Left kidney (tissue), 2 donors: ENCODE measurements around the gene SNX9. TPM values are rescaled to one million over a fixed set of nuclear protein-coding genes. Genes with fewer than 3 reads are reported as not detected.
"Not testable (repeated sequence)": the region's sequence is repeated elsewhere in the genome, so short reads cannot be mapped to it uniquely, and the experiment has no call there.

ENCODE experiments used
- DNase-seq: peaks from one replicate; pipeline ENCODE4 v3.0.0-alpha.2; 2013
- polyA plus RNA-seq: library from polyadenylated mRNA; unstranded; fragments of 120-200 nt; gene quantifications from one replicate; pipeline ENCODE4 v1.2.1, GENCODE V29; 2013; ENCODE audit not compliant: insufficient read length

SNX9 gene
- polyA plus RNA-seq, 1 donor: 39.7 TPM

GRCh38 chr6:157831018-157831369 lies 7.9 kb downstream of the SNX9 start:
- no peak for DNase-seq

DNA sequence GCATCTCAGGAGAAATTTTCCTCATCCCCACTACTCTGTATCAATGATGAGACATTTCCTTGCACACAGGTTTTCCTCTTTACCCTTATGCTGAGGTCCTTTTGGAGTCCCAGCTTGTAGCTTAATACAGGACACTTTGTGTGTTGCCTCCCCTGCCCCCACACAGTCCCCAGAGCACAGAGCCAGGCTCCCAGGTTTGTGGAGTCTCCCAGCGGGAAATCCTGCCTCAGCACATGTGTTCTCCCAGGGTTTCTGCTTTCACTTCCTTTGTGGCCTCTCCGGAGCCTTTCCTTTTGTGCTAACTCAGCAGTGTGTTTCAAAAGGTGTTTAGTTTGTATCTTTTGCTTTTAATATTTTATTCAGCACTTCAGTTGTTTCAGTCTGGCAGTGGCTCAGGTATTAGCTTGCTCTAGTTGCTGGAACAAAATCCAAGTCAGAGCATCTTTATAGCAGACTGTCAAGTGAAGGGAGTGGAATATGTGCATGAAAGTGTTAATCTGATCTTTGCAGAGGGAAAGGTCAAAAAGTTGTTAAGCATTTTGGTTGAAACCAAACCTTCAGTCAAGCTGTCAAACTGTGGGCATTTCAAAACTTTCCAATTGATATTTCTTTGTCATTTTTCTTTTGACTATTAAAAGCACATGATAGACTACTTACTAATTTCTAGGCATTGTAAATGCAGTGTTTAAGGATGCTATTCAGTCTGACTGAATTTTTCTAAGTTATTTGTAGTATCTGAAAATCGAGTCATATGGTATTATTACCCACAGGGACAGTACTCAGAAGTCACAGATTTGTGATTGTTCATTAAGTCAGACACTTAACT lies 8.6 kb downstream of the SNX9 start:
- no peak for DNase-seq

DNA sequence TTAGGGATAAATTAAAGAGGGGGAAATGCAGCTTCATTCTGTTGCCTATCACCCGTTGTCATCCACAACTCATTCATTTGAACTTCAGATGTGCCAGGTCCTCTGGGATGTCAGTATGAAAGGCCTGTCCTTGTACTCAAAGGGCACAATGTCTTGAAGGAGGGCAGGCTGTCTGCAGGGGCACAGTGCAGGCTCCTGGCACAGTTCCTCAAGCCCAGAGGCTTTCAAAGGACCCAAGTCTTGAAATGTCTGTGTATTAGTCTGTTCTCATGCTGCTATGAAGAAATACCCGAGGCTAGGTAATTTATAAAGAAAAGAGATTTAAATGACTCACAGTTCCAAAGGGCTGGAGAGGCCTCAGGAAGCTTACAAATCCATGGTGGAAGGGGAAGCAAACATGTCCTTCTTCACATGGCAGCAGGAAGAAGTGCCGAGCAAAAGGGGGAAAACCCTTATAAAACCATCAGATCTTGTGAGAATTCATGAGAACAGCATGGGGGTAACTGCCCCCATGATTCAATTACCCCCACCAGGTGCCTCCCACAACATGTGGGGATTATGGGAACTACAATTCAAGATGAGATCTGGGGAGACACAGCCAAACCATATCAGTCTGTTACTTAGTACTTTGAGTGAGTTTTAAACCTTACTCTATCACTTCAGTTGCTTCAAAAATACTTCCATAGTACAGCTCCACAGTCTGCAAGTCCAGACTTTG lies 9.4 kb downstream of the SNX9 start:
- no peak for DNase-seq

GRCh38 chr6:157834549-157834948 lies 11.5 kb downstream of the SNX9 start:
- DNase-seq: no peak

DNA sequence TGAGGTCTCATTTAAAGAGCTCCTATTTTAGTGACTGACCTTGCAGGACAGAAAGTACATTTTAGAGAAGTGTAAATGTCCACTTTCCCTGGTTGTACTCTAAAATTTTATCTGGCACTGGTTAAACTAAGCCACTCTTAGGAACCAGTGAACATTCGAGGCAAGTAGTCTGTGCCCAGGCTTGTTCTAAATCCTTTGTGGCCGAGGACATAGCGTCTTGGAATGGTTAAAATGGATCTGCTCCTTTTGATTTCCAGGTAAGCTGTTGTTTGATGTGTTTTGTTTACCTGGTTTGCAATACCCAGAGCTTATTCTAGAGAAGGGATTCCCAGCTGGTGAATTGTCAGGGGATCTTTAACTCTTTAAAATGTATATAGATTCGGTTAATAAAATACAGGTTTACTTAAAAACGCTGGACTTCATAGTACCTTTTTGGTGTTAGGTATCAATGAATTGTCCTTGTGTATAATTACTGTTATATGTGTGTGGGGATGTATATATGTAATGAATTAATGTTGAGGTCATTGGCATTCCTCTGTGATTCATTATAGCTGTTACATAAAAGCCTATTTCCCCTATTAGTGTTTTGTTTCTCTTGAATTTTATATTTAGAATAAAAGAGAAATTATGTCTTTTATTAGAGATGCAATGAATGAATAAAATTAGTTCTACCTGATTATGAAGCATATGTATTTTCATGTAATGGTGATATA lies 15.8 kb downstream of the SNX9 start:
- DNase-seq: no peak

DNA sequence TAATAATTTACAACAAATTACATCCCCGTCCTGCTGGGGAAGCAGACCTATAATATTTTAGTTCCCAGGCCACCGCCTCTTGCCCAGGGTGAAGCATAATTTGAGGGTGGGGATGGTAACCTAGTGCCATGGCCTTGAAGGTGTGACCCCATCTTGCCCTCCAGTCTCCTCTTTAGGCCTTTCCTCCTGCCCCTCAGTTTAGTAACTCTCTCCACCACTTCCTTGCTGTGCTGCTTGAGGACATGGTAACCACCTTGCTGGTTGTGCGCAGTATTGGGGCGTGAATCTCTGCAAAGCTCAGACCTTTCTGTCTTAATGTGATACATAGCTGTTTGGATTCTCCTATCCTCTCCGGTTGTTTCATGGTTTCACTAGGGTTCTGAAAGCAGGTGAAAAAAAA lies 16.6 kb downstream of the SNX9 start:
- DNase-seq: no peak

- no peak for DNase-seq
These were observed 17.2 kb downstream of the SNX9 start for GRCh38 chr6:157840261-157840660.

GRCh38 chr6:157840776-157841175 lies 17.7 kb downstream of the SNX9 start:
- no peak for DNase-seq

GRCh38 chr6:157841211-157841840 lies 18.3 kb downstream of the SNX9 start:
- no peak for DNase-seq

- DNase-seq: no peak
These were observed 19.2 kb downstream of the SNX9 start for GRCh38 chr6:157842212-157842611.

- not testable (repeated sequence) for DNase-seq
These were observed 21.1 kb downstream of the SNX9 start for GRCh38 chr6:157844196-157844595.

GRCh38 chr6:157845493-157846259 lies 22.6 kb downstream of the SNX9 start:
- no peak for DNase-seq

DNA sequence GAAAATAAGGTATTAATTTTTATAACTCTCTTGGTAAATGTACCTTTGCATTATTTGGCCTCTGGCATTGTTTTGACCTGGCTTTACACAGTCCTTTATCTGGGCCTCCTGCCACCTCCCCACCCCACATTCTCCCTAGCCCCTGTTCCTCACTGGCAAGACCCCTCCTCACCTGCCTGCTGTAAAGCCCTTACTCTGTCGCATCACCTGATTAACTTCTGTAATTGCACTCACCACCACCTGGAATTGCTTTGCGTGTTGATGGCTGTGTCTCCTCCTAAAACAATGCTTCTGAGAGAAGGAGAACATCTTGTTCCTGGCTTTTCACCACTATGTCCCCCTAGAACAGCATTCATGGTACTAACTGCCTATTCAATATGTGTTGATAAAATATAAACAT lies 24.8 kb downstream of the SNX9 start:
- DNase-seq: no peak

- DNase-seq: no peak
These were observed 25.6 kb downstream of the SNX9 start for GRCh38 chr6:157848693-157849092.

- DNase-seq: no peak
These were observed 26.4 kb downstream of the SNX9 start for GRCh38 chr6:157849288-157850017.

DNA sequence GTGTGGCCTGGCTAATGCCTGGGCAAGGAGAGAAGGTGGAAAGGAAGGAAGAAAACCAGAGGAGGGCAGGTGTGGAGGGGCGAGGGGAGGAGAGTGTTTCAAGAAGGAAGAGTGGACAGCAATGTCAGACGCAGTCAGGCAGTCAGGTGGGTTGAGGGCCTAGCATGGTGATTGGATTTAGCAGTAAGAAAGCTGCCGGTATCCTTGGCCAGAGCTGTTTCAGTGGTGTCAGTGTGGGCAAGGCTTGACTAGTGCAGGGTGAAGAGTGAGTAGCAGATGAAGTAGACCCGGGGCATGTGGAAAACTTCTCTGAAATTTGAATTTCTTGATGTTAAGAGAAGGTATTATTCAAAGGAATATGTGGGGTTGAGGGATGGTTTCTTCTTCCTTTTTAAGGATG lies 27.0 kb downstream of the SNX9 start:
- DNase-seq: no peak

DNA sequence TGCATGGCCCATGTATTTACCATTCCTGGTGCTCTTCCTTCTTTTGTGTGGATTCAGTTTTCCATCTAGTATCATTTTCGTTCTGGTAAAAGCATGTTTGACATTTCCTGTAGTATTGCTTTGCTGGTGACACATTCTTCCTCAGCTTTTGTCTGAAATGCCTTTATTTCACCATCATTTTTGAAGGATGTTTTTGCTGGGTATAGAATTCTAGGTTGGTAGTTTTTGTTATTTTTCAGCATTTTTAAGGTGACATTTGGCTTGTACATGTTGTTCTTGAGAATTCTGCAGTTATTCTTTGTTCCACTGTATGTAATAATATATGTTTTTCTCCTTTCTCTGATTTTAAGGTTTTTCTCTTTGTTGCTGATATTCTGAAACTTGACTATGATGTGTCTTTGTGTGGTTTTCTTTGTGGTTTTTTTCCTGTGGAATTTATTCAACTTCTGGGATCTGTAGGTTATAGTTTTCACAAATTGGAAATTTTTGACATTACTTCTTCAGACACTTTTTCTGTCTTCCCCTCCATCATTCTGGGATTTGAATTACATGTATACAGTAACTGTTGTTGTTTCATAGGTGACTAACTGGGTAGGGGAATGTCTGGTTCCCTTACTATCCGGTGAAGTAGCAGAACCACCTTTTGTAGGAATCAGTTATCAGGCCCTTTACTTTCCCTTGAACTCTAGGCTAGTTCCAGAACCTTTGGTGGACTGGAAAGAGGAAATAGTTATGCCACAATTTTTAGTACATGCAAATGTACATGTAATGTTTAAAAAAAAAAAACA lies 30.2 kb downstream of the SNX9 start:
- no peak for DNase-seq

- no peak for DNase-seq
These were observed 31.0 kb downstream of the SNX9 start for GRCh38 chr6:157853902-157854502.

DNA sequence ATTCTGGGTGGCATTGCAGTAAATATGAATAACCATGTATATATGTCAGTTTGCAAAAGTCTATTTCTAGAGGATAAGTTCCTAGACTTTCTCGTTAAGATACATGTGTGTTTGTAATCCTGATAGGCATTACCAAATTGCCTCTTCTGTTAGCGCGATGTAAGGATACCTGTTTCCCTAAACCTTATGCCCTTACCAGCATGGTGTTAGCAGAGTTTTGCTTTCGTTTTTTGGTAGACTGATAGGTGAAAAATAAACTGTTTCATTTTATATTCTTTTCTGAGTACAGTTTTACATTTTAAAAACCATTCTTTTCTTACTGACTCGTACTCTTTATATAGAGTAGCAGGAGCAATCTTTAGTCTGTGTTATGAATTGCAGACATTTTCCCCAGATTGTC lies 32.3 kb downstream of the SNX9 start:
- no peak for DNase-seq

GRCh38 chr6:157855804-157856203 lies 32.8 kb downstream of the SNX9 start:
- not testable (repeated sequence) for DNase-seq
